Liver (tissue), 9 donors: ENCODE data around the gene IP6K1. TPM values are rescaled to one million over a fixed set of nuclear protein-coding genes. Genes with fewer than 3 reads are reported as not detected.

Experiments
- DNase-seq: peaks from one replicate; pipeline ENCODE4 v3.0.0-alpha.2; 2017; ENCODE audit warnings: low spot score
- H3K27ac ChIP-seq, 2 donors: one replicate each; pipeline ENCODE4 v1.7.0; 2013; ENCODE audit warnings: inconsistent platforms in 2 of 2, low read length in 2 of 2, control low read depth in 1 of 2, low read depth in 1 of 2, mild to moderate bottlenecking in 1 of 2
- H3K27me3 ChIP-seq, 4 donors: one replicate each; pipeline versions ENCODE4 v1.6.1 to v1.7.0; 2013; ENCODE audit warnings: low read length in 3 of 4, inconsistent platforms in 1 of 4, mild to moderate bottlenecking in 1 of 4, moderate library complexity in 1 of 4; ENCODE audit not compliant: control insufficient read depth in 4 of 4, insufficient read depth in 4 of 4
- H3K36me3 ChIP-seq, 4 donors: one replicate each; pipeline versions ENCODE4 v1.6.1 to v1.7.0; 2013; ENCODE audit warnings: low read length in 3 of 4, mild to moderate bottlenecking in 3 of 4, low read depth in 1 of 4, moderate library complexity in 1 of 4; ENCODE audit not compliant: control insufficient read depth in 4 of 4, insufficient read depth in 3 of 4
- H3K4me1 ChIP-seq, 4 donors: one replicate each; pipeline versions ENCODE4 v1.6.1 to v1.7.0; 2013; ENCODE audit warnings: low read length in 3 of 4, mild to moderate bottlenecking in 3 of 4, moderate library complexity in 1 of 4; ENCODE audit not compliant: control insufficient read depth in 4 of 4, insufficient read depth in 4 of 4
- H3K4me3 ChIP-seq, 3 donors: one replicate each; pipeline versions ENCODE4 v1.6.1 to v1.7.0; 2013; ENCODE audit warnings: low read length in 3 of 3, control low read depth in 1 of 3, low read depth in 1 of 3, mild to moderate bottlenecking in 1 of 3
- H3K9ac ChIP-seq, 2 donors: one replicate each; pipeline ENCODE4 v1.7.0; 2013; ENCODE audit warnings: low read length in 2 of 2, mild to moderate bottlenecking in 2 of 2, moderate library complexity in 2 of 2, control low read depth in 1 of 2, low read depth in 1 of 2
- H3K9me3 ChIP-seq, 4 donors: one replicate each; pipeline versions ENCODE4 v1.6.1 to v1.7.0; 2013; ENCODE audit warnings: low read length in 3 of 4; ENCODE audit not compliant: control insufficient read depth in 4 of 4
- ATF3 ChIP-seq: IDR thresholded peaks from 2 replicates; pipeline ENCODE4 v1.6.1; 2016; ENCODE audit warnings: antibody characterized with exemption
- EGR1 ChIP-seq, 2 donors: IDR thresholded peaks; 2 replicates each; pipeline ENCODE4 v1.6.1; 2016 to 2018; ENCODE audit warnings: antibody characterized with exemption in 2 of 2, low read depth in 2 of 2
- FOXA1 ChIP-seq: IDR thresholded peaks from 2 replicates; pipeline ENCODE4 v1.6.1; 2016; ENCODE audit warnings: antibody characterized with exemption
- FOXA2 ChIP-seq: IDR thresholded peaks from 2 replicates; pipeline ENCODE4 v1.6.1; 2016; ENCODE audit warnings: antibody characterized with exemption
- GABPA ChIP-seq, 2 donors: IDR thresholded peaks in 1 of 2; conservative IDR thresholded peaks in 1 of 2; 2 replicates each; pipeline ENCODE4 v1.6.1; 2016; ENCODE audit warnings: antibody characterized with exemption in 2 of 2, mild to moderate bottlenecking in 1 of 2, moderate library complexity in 1 of 2
- HNF4A ChIP-seq, 2 donors: conservative IDR thresholded peaks; 2 replicates each; pipeline ENCODE4 v1.6.1; 2016; ENCODE audit warnings: antibody characterized with exemption in 2 of 2, mild to moderate bottlenecking in 2 of 2
- HNF4G ChIP-seq: IDR thresholded peaks from 2 replicates; pipeline ENCODE4 v1.6.1; 2016; ENCODE audit warnings: antibody characterized with exemption
- JUND ChIP-seq, 2 donors: IDR thresholded peaks; 2 replicates each; pipeline ENCODE4 v1.6.1; 2016; ENCODE audit warnings: antibody characterized with exemption in 2 of 2
- MAX ChIP-seq: IDR thresholded peaks from 2 replicates; pipeline ENCODE4 v1.6.1; 2016; ENCODE audit warnings: antibody characterized with exemption
- NR2F2 ChIP-seq: IDR thresholded peaks from 2 replicates; pipeline ENCODE4 v1.6.1; 2016; ENCODE audit warnings: antibody characterized with exemption
- RAD21 ChIP-seq, 2 donors: IDR thresholded peaks; 2 replicates each; pipeline ENCODE4 v1.6.1; 2016; ENCODE audit warnings: antibody characterized with exemption in 2 of 2, mild to moderate bottlenecking in 2 of 2
- REST ChIP-seq: IDR thresholded peaks from 2 replicates; pipeline ENCODE4 v1.6.1; 2016; ENCODE audit warnings: antibody characterized with exemption, mild to moderate bottlenecking
- RXRA ChIP-seq, 2 donors: IDR thresholded peaks; 2 replicates each; pipeline ENCODE4 v1.6.1; 2017 to 2018; ENCODE audit warnings: antibody characterized with exemption in 2 of 2, mild to moderate bottlenecking in 1 of 2
- SP1 ChIP-seq: IDR thresholded peaks from 2 replicates; pipeline ENCODE4 v1.6.1; 2018; ENCODE audit warnings: antibody characterized with exemption, mild to moderate bottlenecking
- TAF1 ChIP-seq: conservative IDR thresholded peaks from 2 replicates; pipeline ENCODE4 v1.6.1; 2016; ENCODE audit warnings: antibody characterized with exemption, mild to moderate bottlenecking
- YY1 ChIP-seq: IDR thresholded peaks from 2 replicates; pipeline ENCODE4 v1.6.1; 2016; ENCODE audit warnings: antibody characterized with exemption, mild to moderate bottlenecking
- ZBTB33 ChIP-seq: IDR thresholded peaks from 2 replicates; pipeline ENCODE4 v1.6.1; 2016; ENCODE audit warnings: antibody characterized with exemption
- WGBS: extraction: QIAGEN DNeasy Blood & Tissue Kit; methylation state at CpG from one replicate; pipeline ENCODE4 v1.1.7; 2013; 5-methylcytosine and 5-hydroxymethylcytosine counted together
- polyA plus RNA-seq, 2 donors: library from polyadenylated mRNA; stranded (reverse) in 1 of 2; unstranded in 1 of 2; fragments of 200-250 nt in 1 of 2; fragments of >200 nt in 1 of 2; fragmentation: Nextera tagmentation in 1 of 2; extraction: Ambion mirVana in 1 of 2; gene quantifications; one replicate each; pipeline versions ENCODE4 v1.2.1 to v1.2.3, GENCODE V29; 2013 to 2015
- total RNA-seq, 2 donors: library from RNA; depleted of rRNA; stranded (reverse); fragments of >200 nt; gene quantifications; one replicate each; pipeline ENCODE4 v1.2.3, GENCODE V29; 2014
- donor health status: healthy.
- donor health status: healthy.
- donor health status: healthy.
- donor health status: healthy.
- donor health status: healthy.

IP6K1 gene
- total and polyA plus RNA-seq, 4 donors: 6.6 to 32.3 (median 18.1) TPM

GRCh38 chr3:49700453-49701128 lies 85.8 kb downstream of the IP6K1 start (continued):
- TF ChIP-seq ZBTB33: no peak
- no peak for TF ChIP-seq FOXA2
- no peak for TF ChIP-seq YY1
- TF ChIP-seq JUND (IDR thresholded peaks at IDR 0.05): no peak
- no peak for TF ChIP-seq NR2F2
- no peak for TF ChIP-seq TAF1
- TF ChIP-seq HNF4G: no peak
- TF ChIP-seq MAX: no peak

GRCh38 chr3:49700014-49700413 lies 86.3 kb downstream of the IP6K1 start:
- Histone ChIP-seq H3K9ac (no peak overlapping the region), H3K4me3 (no peak overlapping the region), H3K27me3 (no peaks in the 10 kb centered on the region), H3K4me1 (no peaks in the 10 kb centered on the region), H3K27ac (no peak overlapping the region), H3K9me3 (no peaks in the 10 kb centered on the region), H3K36me3 (peaks cover 32 to 70% (median 38%) of the 10 kb centered on the region in 4 donors)
- 81% methylated on average over 8 of the region's 8 CpGs for WGBS
- DNase-seq: no peak
- TF ChIP-seq FOXA1 (no peak), GABPA (IDR thresholded peaks at IDR 0.05 in 1 of 2, conservative IDR thresholded peaks at IDR 0.05 in 1 of 2) (no peak)

GRCh38 chr3:49699281-49699979 lies 86.9 kb downstream of the IP6K1 start:
- no peaks in the 10 kb centered on the region for H3K9me3 ChIP-seq
- H3K4me3 ChIP-seq: no peak overlapping the region
- no peak for DNase-seq
- peaks cover 0 to 1% (median under 1%) of the 10 kb centered on the region in 4 donors for H3K4me1 ChIP-seq
- no peak for TF ChIP-seq ZBTB33
- no peak for TF ChIP-seq MAX
- no peak for TF ChIP-seq FOXA1
- no peak for TF ChIP-seq NR2F2
- TF ChIP-seq HNF4A (conservative IDR thresholded peaks at IDR 0.05): no peak
- no peak for TF ChIP-seq TAF1
- no peak for TF ChIP-seq EGR1 (IDR thresholded peaks at IDR 0.05; ENCODE audit: low read depth in 2 of 2)
- TF ChIP-seq SP1: no peak
- TF ChIP-seq RAD21 (IDR thresholded peaks at IDR 0.05): no peak
- no peak for TF ChIP-seq GABPA (IDR thresholded peaks at IDR 0.05 in 1 of 2, conservative IDR thresholded peaks at IDR 0.05 in 1 of 2)
- no peak for TF ChIP-seq ATF3
- TF ChIP-seq REST: no peak
- TF ChIP-seq JUND (IDR thresholded peaks at IDR 0.05): no peak
- TF ChIP-seq YY1: no peak
- TF ChIP-seq RXRA (IDR thresholded peaks at IDR 0.05): no peak
- TF ChIP-seq HNF4G: no peak
- peaks cover 29 to 66% (median 36%) of the 10 kb centered on the region in 4 donors for H3K36me3 ChIP-seq
- H3K27me3 ChIP-seq: no peaks in the 10 kb centered on the region
- WGBS: 92% methylated on average over 16 of the region's 16 CpGs
- no peak overlapping the region for H3K9ac ChIP-seq
- no peak overlapping the region for H3K27ac ChIP-seq
